Hepatocyte (in vitro differentiated cells): ENCODE measurements around the gene CCNI. TPM values are rescaled to one million over a fixed set of nuclear protein-coding genes. Genes with fewer than 3 reads are reported as not detected.

Source experiments
- DNase-seq: peaks from one replicate; pipeline ENCODE4 v3.0.0-alpha.2; 2016; ENCODE audit warnings: low spot score
- H2AFZ ChIP-seq: fragments of 200-600 bp; sonication (generic); 2 replicates; pipeline ENCODE4 v1.6.0; 2016; ENCODE audit warnings: antibody characterized with exemption, mild to moderate bottlenecking
- H3K27ac ChIP-seq: fragments of 200-600 bp; sonication (generic); 2 replicates; pipeline ENCODE4 v1.5.1; 2016; ENCODE audit warnings: mild to moderate bottlenecking
- H3K27me3 ChIP-seq: fragments of 200-600 bp; sonication (generic); 2 replicates; pipeline ENCODE4 v1.6.1; 2016
- H3K36me3 ChIP-seq: fragments of 200-600 bp; sonication (generic); replicated peaks from 2 replicates; pipeline ENCODE4 v1.5.1; 2016; ENCODE audit warnings: low read depth; ENCODE audit not compliant: insufficient read depth
- H3K4me1 ChIP-seq: fragments of 200-600 bp; sonication (generic); 2 replicates; pipeline ENCODE4 v1.5.1; 2016; ENCODE audit warnings: mild to moderate bottlenecking, moderate library complexity; ENCODE audit not compliant: insufficient read depth
- H3K4me2 ChIP-seq: fragments of 200-600 bp; sonication (generic); 2 replicates; pipeline ENCODE4 v1.6.0; 2016
- H3K4me3 ChIP-seq: fragments of 200-600 bp; sonication (generic); 2 replicates; pipeline ENCODE4 v1.5.1; 2016; ENCODE audit warnings: mild to moderate bottlenecking
- H3K79me2 ChIP-seq: fragments of 200-600 bp; sonication (generic); 2 replicates; pipeline ENCODE4 v1.6.0; 2017; ENCODE audit warnings: mild to moderate bottlenecking
- H3K9me2 ChIP-seq: fragments of 200-600 bp; sonication (generic); replicated peaks from 2 replicates; pipeline ENCODE4 v1.6.0; 2017; ENCODE audit warnings: mild to moderate bottlenecking; ENCODE audit not compliant: insufficient read depth
- H3K9me3 ChIP-seq: fragments of 200-600 bp; sonication (generic); 2 replicates; pipeline ENCODE4 v1.5.1; 2016; ENCODE audit warnings: low read depth, mild to moderate bottlenecking
- H4K20me1 ChIP-seq: fragments of 200-600 bp; sonication (generic); 2 replicates; pipeline ENCODE4 v1.6.0; 2016; ENCODE audit warnings: mild to moderate bottlenecking; ENCODE audit not compliant: insufficient read depth, poor library complexity, severe bottlenecking
- CTCF ChIP-seq: fragments of 200-600 bp; sonication (generic); IDR thresholded peaks from 2 replicates; pipeline ENCODE4 v1.5.1; 2016; ENCODE audit warnings: antibody characterized with exemption, mild to moderate bottlenecking; ENCODE audit not compliant: poor library complexity
- EZH2 ChIP-seq: fragments of 200-600 bp; sonication (generic); IDR thresholded peaks from 2 replicates; pipeline ENCODE4 v1.6.1; 2016; ENCODE audit warnings: antibody characterized with exemption, mild to moderate bottlenecking, borderline replicate concordance
- EZH2phosphoT487 ChIP-seq: fragments of 200-600 bp; sonication (generic); IDR thresholded peaks from one replicate; pipeline ENCODE4 v1.6.1; 2018; ENCODE audit warnings: antibody characterized with exemption, mild to moderate bottlenecking, low read depth, moderate library complexity; ENCODE audit not compliant: unreplicated experiment, severe bottlenecking
- WGBS: methylation state at CpG from one replicate; pipeline ENCODE4 v1.1.6; 2016; ENCODE audit warnings: low lambda C conversion rate; ENCODE audit errors: missing lambda C conversion rate; 5-methylcytosine and 5-hydroxymethylcytosine counted together
- polyA plus RNA-seq: library from polyadenylated mRNA; unstranded; fragments of >200 nt; fragmentation: Nextera tagmentation; extraction: Ambion mirVana; gene quantifications from 2 replicates; pipeline ENCODE4 v1.2.1, GENCODE V29; 2016
- total RNA-seq: library from RNA; depleted of rRNA; stranded (reverse); fragments of >200 nt; gene quantifications from 2 replicates; pipeline ENCODE4 v1.2.3, GENCODE V29; 2014

Gene CCNI
- total and polyA plus RNA-seq, 2 experiments from 2014 or later: 160 to 212 TPM

GRCh38 chr4:77104388-77104787, 28.6 kb upstream of the CCNI start:
- Histone ChIP-seq H3K36me3 (no peaks in the 10 kb centered on the region), H3K4me3 (no peak overlapping the region), H3K79me2 (no peaks in the 10 kb centered on the region), H3K9me3 (no peaks in the 10 kb centered on the region), H4K20me1 (no peaks in the 10 kb centered on the region), H3K9me2 (no peaks in the 10 kb centered on the region), H2AFZ (no peak overlapping the region), H3K27ac (peak overlapping the region; percentile 4), H3K27me3 (no peaks in the 10 kb centered on the region), H3K4me2 (no peak overlapping the region), H3K4me1 (peaks cover 15% of the 10 kb centered on the region)
- no peak for TF ChIP-seq EZH2phosphoT487
- no peak for TF ChIP-seq EZH2
- no peak for TF ChIP-seq CTCF
- 100% methylated on average over 1 of the region's 1 CpG for WGBS
- DNase-seq: no peak

GRCh38 chr4:77100234-77100633, 24.4 kb upstream of the CCNI start:
- H3K9me3 ChIP-seq: no peaks in the 10 kb centered on the region
- no peak for DNase-seq
- H3K27me3 ChIP-seq: no peaks in the 10 kb centered on the region
- H3K27ac ChIP-seq: no peak overlapping the region
- no peak overlapping the region for H3K4me3 ChIP-seq
- no peaks in the 10 kb centered on the region for H4K20me1 ChIP-seq
- H3K4me1 ChIP-seq: peaks cover 10% of the 10 kb centered on the region
- no peak for TF ChIP-seq EZH2
- no peak for TF ChIP-seq EZH2phosphoT487
- TF ChIP-seq CTCF: no peak
- H3K79me2 ChIP-seq: no peaks in the 10 kb centered on the region
- no peak overlapping the region for H3K4me2 ChIP-seq
- WGBS: 26% methylated on average over 2 of the region's 2 CpGs
- no peak overlapping the region for H2AFZ ChIP-seq
- no peaks in the 10 kb centered on the region for H3K36me3 ChIP-seq
- no peaks in the 10 kb centered on the region for H3K9me2 ChIP-seq

GRCh38 chr4:77097611-77098010, 21.8 kb upstream of the CCNI start:
- no peaks in the 10 kb centered on the region for H3K27me3 ChIP-seq
- H3K36me3 ChIP-seq: no peaks in the 10 kb centered on the region
- no peak overlapping the region for H3K27ac ChIP-seq
- no peaks in the 10 kb centered on the region for H3K9me2 ChIP-seq
- DNase-seq: no peak
- no peak overlapping the region for H3K4me2 ChIP-seq
- no peak overlapping the region for H3K4me3 ChIP-seq
- H2AFZ ChIP-seq: no peak overlapping the region
- TF ChIP-seq EZH2: no peak
- TF ChIP-seq CTCF: no peak
- no peak for TF ChIP-seq EZH2phosphoT487
- H3K9me3 ChIP-seq: no peaks in the 10 kb centered on the region
- no peaks in the 10 kb centered on the region for H3K79me2 ChIP-seq
- peaks cover 3% of the 10 kb centered on the region for H3K4me1 ChIP-seq
- no peaks in the 10 kb centered on the region for H4K20me1 ChIP-seq
